ENCODE measurements around the gene ADAMTS13.

ADAMTS13 gene

GRCh38 chr9:133475292-133476012, 53.3 kb downstream of the ADAMTS13 start:
- Histone ChIP-seq H3K4me1 (ENCODE audit: low read length) (peaks cover 40% of the 10 kb centered on the region), H3K4me3 (ENCODE audit: low read length) (no peak overlapping the region), H3K9me3 (ENCODE audit: insufficient read depth, low read length) (no peaks in the 10 kb centered on the region), H3K79me2 (ENCODE audit: low read length) (peaks cover 16% of the 10 kb centered on the region), H3K27ac (ENCODE audit: low read length) (no peak overlapping the region), H3K4me2 (ENCODE audit: low read length) (no peak overlapping the region), H3K27me3 (ENCODE audit: low read depth, low read length) (no peaks in the 10 kb centered on the region), H2AFZ (ENCODE audit: low read depth, low read length) (no peak overlapping the region), H4K20me1 (ENCODE audit: insufficient read depth, low read length) (peaks cover 9% of the 10 kb centered on the region), H3K9ac (ENCODE audit: low read length) (no peak overlapping the region), H3K36me3 (replicated peaks; ENCODE audit: low read depth, low read length) (peaks cover 27% of the 10 kb centered on the region)
- TF ChIP-seq CTCF (IDR thresholded peaks at IDR 0.05; ENCODE audit: low read depth, low read length) (no peak), EZH2phosphoT487 (IDR thresholded peaks at IDR 0.05; ENCODE audit: low read depth) (no peak)

- Histone ChIP-seq H2AFZ (ENCODE audit: low read depth, low read length) (no peak overlapping the region), H3K27ac (ENCODE audit: low read length) (no peak overlapping the region), H3K4me1 (ENCODE audit: low read length) (peaks cover 40% of the 10 kb centered on the region), H3K36me3 (replicated peaks; ENCODE audit: low read depth, low read length) (peaks cover 27% of the 10 kb centered on the region), H3K4me3 (ENCODE audit: low read length) (no peak overlapping the region), H3K79me2 (ENCODE audit: low read length) (peaks cover 16% of the 10 kb centered on the region), H3K9me3 (ENCODE audit: insufficient read depth, low read length) (no peaks in the 10 kb centered on the region), H3K9ac (ENCODE audit: low read length) (no peak overlapping the region), H3K4me2 (ENCODE audit: low read length) (peak overlapping the region; percentile 100), H3K27me3 (ENCODE audit: low read depth, low read length) (no peaks in the 10 kb centered on the region), H4K20me1 (ENCODE audit: insufficient read depth, low read length) (peaks cover 9% of the 10 kb centered on the region)
- TF ChIP-seq EZH2phosphoT487 (IDR thresholded peaks at IDR 0.05; ENCODE audit: low read depth) (no peak), CTCF (IDR thresholded peaks at IDR 0.05; ENCODE audit: low read depth, low read length) (no peak)
These were observed 54.1 kb downstream of the ADAMTS13 start for GRCh38 chr9:133476036-133476931.

GRCh38 chr9:133476941-133477340, 54.8 kb downstream of the ADAMTS13 start:
- Histone ChIP-seq H3K36me3 (replicated peaks; ENCODE audit: low read depth, low read length) (peaks cover 23% of the 10 kb centered on the region), H3K9ac (ENCODE audit: low read length) (no peak overlapping the region), H4K20me1 (ENCODE audit: insufficient read depth, low read length) (peaks cover 9% of the 10 kb centered on the region), H3K4me2 (ENCODE audit: low read length) (peak overlapping the region; percentile 100), H3K27me3 (ENCODE audit: low read depth, low read length) (no peaks in the 10 kb centered on the region), H2AFZ (ENCODE audit: low read depth, low read length) (no peak overlapping the region), H3K4me1 (ENCODE audit: low read length) (peaks cover 40% of the 10 kb centered on the region), H3K4me3 (ENCODE audit: low read length) (0 out of 2 replicates have a peak overlapping the region, but pooled peaks have one; percentile 92), H3K79me2 (ENCODE audit: low read length) (peaks cover 16% of the 10 kb centered on the region), H3K9me3 (ENCODE audit: insufficient read depth, low read length) (no peaks in the 10 kb centered on the region), H3K27ac (ENCODE audit: low read length) (no peak overlapping the region)
- TF ChIP-seq EZH2phosphoT487 (IDR thresholded peaks at IDR 0.05; ENCODE audit: low read depth), result no peak
- TF ChIP-seq CTCF (IDR thresholded peaks at IDR 0.05; ENCODE audit: low read depth, low read length), result no peak

DNA sequence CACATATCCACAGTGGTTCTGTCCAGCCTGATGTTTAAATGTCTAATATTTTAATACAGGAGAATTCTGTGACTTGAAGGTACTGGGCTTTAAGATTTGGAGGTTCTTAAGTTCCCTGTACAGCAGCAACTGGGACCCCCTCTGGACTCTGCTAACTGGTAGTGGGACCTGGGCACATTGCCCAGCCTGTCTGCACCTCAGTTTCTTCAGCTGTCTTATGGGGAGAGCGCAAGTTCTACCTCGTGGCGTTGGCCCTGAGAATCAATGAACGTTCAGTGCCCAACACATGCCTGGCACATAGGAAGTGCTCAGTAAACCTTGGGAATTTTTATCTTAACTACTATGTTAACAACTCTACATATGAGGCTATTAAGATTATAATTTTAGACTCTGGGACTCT, 55.3 kb downstream of the ADAMTS13 start:
- peak overlapping the region; percentile 92 for H3K4me3 ChIP-seq (ENCODE audit: low read length)
- TF ChIP-seq CTCF (IDR thresholded peaks at IDR 0.05; ENCODE audit: low read depth, low read length), result no peak
- TF ChIP-seq EZH2phosphoT487 (IDR thresholded peaks at IDR 0.05; ENCODE audit: low read depth), result no peak
- H2AFZ ChIP-seq (ENCODE audit: low read depth, low read length), result no peak overlapping the region
- H3K27ac ChIP-seq (ENCODE audit: low read length), result no peak overlapping the region
- H3K79me2 ChIP-seq (ENCODE audit: low read length), result peaks cover 16% of the 10 kb centered on the region
- H3K36me3 ChIP-seq (replicated peaks; ENCODE audit: low read depth, low read length), result peaks cover 21% of the 10 kb centered on the region
- peak overlapping the region; percentile 90; the same call in 1 of the 2 replicates for H3K9ac ChIP-seq (ENCODE audit: low read length)
- peaks cover 9% of the 10 kb centered on the region for H4K20me1 ChIP-seq (ENCODE audit: insufficient read depth, low read length)
- H3K9me3 ChIP-seq (ENCODE audit: insufficient read depth, low read length), result no peaks in the 10 kb centered on the region
- H3K4me1 ChIP-seq (ENCODE audit: low read length), result peaks cover 40% of the 10 kb centered on the region
- peak overlapping the region; percentile 100 for H3K4me2 ChIP-seq (ENCODE audit: low read length)
- no peaks in the 10 kb centered on the region for H3K27me3 ChIP-seq (ENCODE audit: low read depth, low read length)

Measured in OCI-LY3 (cell line).